Tibial nerve (tissue), 4 donors: ENCODE results near the gene KRT80.

Source experiments
- CTCF ChIP-seq, 5 experiments: fragments of 200-600 bp in 3 of 5; fragments of 450-650 bp in 2 of 5; sonication (generic) in 3 of 5; IDR thresholded peaks; one replicate each; pipeline ENCODE4 v1.5.1; 2016 to 2019; ENCODE audit warnings: antibody characterized with exemption in 5 of 5, mild to moderate bottlenecking in 3 of 5, moderate library complexity in 2 of 5
- EP300 ChIP-seq, 2 donors: sonication (generic); formaldehyde crosslinking; IDR thresholded peaks; one replicate each; pipeline ENCODE4 v1.6.1; 2017; ENCODE audit warnings: antibody characterized with exemption in 2 of 2, mild to moderate bottlenecking in 1 of 2
- POLR2A ChIP-seq, 2 donors: fragments of 450-650 bp; IDR thresholded peaks; one replicate each; pipeline ENCODE4 v1.6.1; 2017; ENCODE audit warnings: antibody characterized with exemption in 2 of 2, mild to moderate bottlenecking in 2 of 2, moderate library complexity in 2 of 2

- no peak for TF ChIP-seq CTCF (IDR thresholded peaks at IDR 0.05)
- TF ChIP-seq EP300 (IDR thresholded peaks at IDR 0.05): no peak
- TF ChIP-seq POLR2A (IDR thresholded peaks at IDR 0.05): no peak
Measured at GRCh38 chr12:52201451-52201839, 9.6 kb upstream of the KRT80 start.
